A549 (cell line): ENCODE measurements around the gene CXCL14. TPM values are rescaled to one million over a fixed set of nuclear protein-coding genes. Genes with fewer than 3 reads are reported as not detected.

ENCODE experiments used
- ATAC-seq, 2 experiments: fragments of 200-7000 bp in 1 of 2; fragments of >200 bp in 1 of 2; cut with Nextera tagmentation in 1 of 2; cut with Tn5 transposase in 1 of 2; 3 replicates each; pipeline versions ENCODE4 v1.8.0 to v1.9.1; 2018 to 2020; ENCODE audit warnings: mild to moderate bottlenecking in 1 of 2, moderate library complexity in 1 of 2
- CTCF ChIA-PET: fragments of 300-600 bp; sonication (Branson Sonifier 250); formaldehyde crosslinking; extraction: SDS; loops from one replicate; lab custom pipeline; 2021; ENCODE audit warnings: antibody characterized with exemption, inconsistent platforms; lab: Yijun Ruan, JAX
- POLR2A ChIA-PET: fragments of 350-600 bp; formaldehyde crosslinking; extraction: SDS; loops from one replicate; lab custom pipeline; 2021; ENCODE audit warnings: antibody characterized with exemption, inconsistent platforms; lab: Yijun Ruan, JAX
- DNase-seq, 2 experiments: peaks; one replicate each; pipeline versions ENCODE4 v3.0.0 to v3.0.0-alpha.2; 2011 to 2016; ENCODE audit warnings: low read depth in 1 of 2, low spot score in 1 of 2
- FAIRE-seq: peaks from 2 replicates; lab custom pipeline; 2011; peaks lifted over from hg19 to GRCh38; lab: Jason Lieb, UNC
- H3K27ac ChIP-seq, 2 experiments: fragments of >200 bp; sonication (Bioruptor Twin); formaldehyde crosslinking; 3 replicates each; pipeline ENCODE4 v1.5.1; 2016 to 2017
- H3K4me1 ChIP-seq: fragments of >200 bp; sonication (Bioruptor Twin); formaldehyde crosslinking; 3 replicates; pipeline ENCODE4 v1.6.1; 2016
- H3K4me2 ChIP-seq: fragments of >200 bp; sonication (Bioruptor Twin); formaldehyde crosslinking; 3 replicates; pipeline ENCODE4 v1.6.1; 2016
- H3K4me3 ChIP-seq: fragments of >200 bp; sonication (Bioruptor Twin); formaldehyde crosslinking; 3 replicates; pipeline ENCODE4 v1.5.1; 2016
- H3K9me3 ChIP-seq: fragments of >200 bp; sonication (Bioruptor Twin); formaldehyde crosslinking; 3 replicates; pipeline ENCODE4 v1.6.1; 2016
- ATOH8 ChIP-seq: fragments of 250-450 bp; sonication (Bioruptor Pico); IDR thresholded peaks from 2 replicates; pipeline ENCODE4 v1.5.0; 2020; ENCODE audit warnings: low read depth, mild to moderate bottlenecking, moderate library complexity
- BHLHE40 ChIP-seq: IDR thresholded peaks from 2 replicates; pipeline ENCODE4 v1.6.1; 2012; ENCODE audit warnings: low read depth, low read length, inconsistent platforms
- CBX2 ChIP-seq: fragments of 200-600 bp; sonication (generic); IDR thresholded peaks from 2 replicates; pipeline ENCODE4 v1.6.1; 2016; ENCODE audit warnings: low read depth, mild to moderate bottlenecking, borderline replicate concordance
- CHD2 ChIP-seq: fragments of 150-350 bp; IDR thresholded peaks from 2 replicates; pipeline ENCODE4 v1.6.1; 2014; ENCODE audit warnings: low read length; ENCODE audit not compliant: partially characterized antibody
- CTCF ChIP-seq: fragments of >200 bp; sonication (Bioruptor Twin); formaldehyde crosslinking; IDR thresholded peaks from 3 replicates; pipeline ENCODE4 v1.5.1; 2016
- E2F6 ChIP-seq: IDR thresholded peaks from 2 replicates; pipeline ENCODE4 v1.6.1; 2012; ENCODE audit warnings: low read depth, borderline replicate concordance
- EHF ChIP-seq: fragments of 250-450 bp; sonication (Bioruptor Pico); IDR thresholded peaks from 2 replicates; pipeline ENCODE4 v1.5.0; 2020; ENCODE audit warnings: mild to moderate bottlenecking
- EP300 ChIP-seq, 2 experiments: fragments of >200 bp; sonication (Bioruptor Twin); formaldehyde crosslinking; IDR thresholded peaks; 2 replicates in 1 of 2; 3 replicates in 1 of 2; pipeline ENCODE4 v1.6.1; 2016 to 2017
- ESRRA ChIP-seq: fragments of 150-350 bp; IDR thresholded peaks from 2 replicates; pipeline ENCODE4 v1.6.1; 2014; ENCODE audit warnings: mild to moderate bottlenecking, low read length, borderline replicate concordance
- FOSB ChIP-seq: fragments of 250-450 bp; sonication (Bioruptor Pico); IDR thresholded peaks from 2 replicates; pipeline ENCODE4 v1.5.0; 2020; ENCODE audit warnings: mild to moderate bottlenecking, moderate library complexity
- FOXS1 ChIP-seq: fragments of 250-450 bp; sonication (Bioruptor Pico); IDR thresholded peaks from 2 replicates; pipeline ENCODE4 v1.5.0; 2020; ENCODE audit warnings: mild to moderate bottlenecking, moderate library complexity
- HDAC2 ChIP-seq: fragments of 200-600 bp; sonication (generic); IDR thresholded peaks from 2 replicates; pipeline ENCODE4 v1.6.1; 2016
- HEYL ChIP-seq: fragments of 250-450 bp; sonication (Bioruptor Pico); IDR thresholded peaks from 2 replicates; pipeline ENCODE4 v1.8.0; 2021; ENCODE audit warnings: mild to moderate bottlenecking, moderate library complexity
- HOXA7 ChIP-seq: fragments of 250-450 bp; sonication (Bioruptor Pico); IDR thresholded peaks from 2 replicates; pipeline ENCODE4 v1.5.0; 2020; ENCODE audit warnings: mild to moderate bottlenecking, moderate library complexity
- HOXB13 ChIP-seq: fragments of 250-450 bp; sonication (Bioruptor Pico); IDR thresholded peaks from 2 replicates; pipeline ENCODE4 v1.5.0; 2020; ENCODE audit warnings: low read depth, mild to moderate bottlenecking, moderate library complexity
- JUN ChIP-seq, 2 experiments: fragments of >200 bp; sonication (Bioruptor Twin); formaldehyde crosslinking; IDR thresholded peaks; 2 replicates in 1 of 2; 3 replicates in 1 of 2; pipeline ENCODE4 v1.6.1; 2016 to 2017
- KDM1A ChIP-seq: fragments of 200-600 bp; sonication (generic); IDR thresholded peaks from 2 replicates; pipeline ENCODE4 v1.6.1; 2016; ENCODE audit warnings: low read depth, mild to moderate bottlenecking
- MAFK ChIP-seq: fragments of 450-650 bp; IDR thresholded peaks from 2 replicates; pipeline ENCODE4 v1.6.1; 2014; ENCODE audit not compliant: partially characterized antibody
- MAX ChIP-seq: IDR thresholded peaks from 2 replicates; pipeline ENCODE4 v1.6.1; 2012
- NFE2L2 ChIP-seq: fragments of 150-350 bp; conservative IDR thresholded peaks from 2 replicates; pipeline ENCODE4 v1.6.1; 2014; ENCODE audit warnings: low read length
- NPAS2 ChIP-seq: fragments of 250-450 bp; sonication (Bioruptor Pico); IDR thresholded peaks from 2 replicates; pipeline ENCODE4 v1.8.0; 2022; ENCODE audit warnings: mild to moderate bottlenecking, moderate library complexity, borderline replicate concordance
- NR3C1 ChIP-seq: fragments of >200 bp; sonication (Bioruptor Twin); formaldehyde crosslinking; IDR thresholded peaks from 3 replicates; pipeline ENCODE4 v1.6.1; 2017
- RAD21 ChIP-seq, 2 experiments: fragments of >200 bp in 1 of 2; sonication (Bioruptor Twin) in 1 of 2; formaldehyde crosslinking in 1 of 2; IDR thresholded peaks in 1 of 2; conservative IDR thresholded peaks in 1 of 2; 2 replicates in 1 of 2; 3 replicates in 1 of 2; pipeline ENCODE4 v1.6.1; 2012 to 2018; ENCODE audit warnings: inconsistent platforms in 1 of 2
- RCOR1 ChIP-seq: fragments of 150-350 bp; IDR thresholded peaks from 2 replicates; pipeline ENCODE4 v1.6.1; 2014; ENCODE audit warnings: antibody characterized with exemption, low read length, low read depth
- RFX5 ChIP-seq: fragments of 450-650 bp; IDR thresholded peaks from 2 replicates; pipeline ENCODE4 v1.7.1; 2014; ENCODE audit warnings: antibody characterized with exemption, mild to moderate bottlenecking, moderate library complexity
- RNF2 ChIP-seq: fragments of 200-600 bp; sonication (generic); IDR thresholded peaks from 2 replicates; pipeline ENCODE4 v1.6.1; 2016; ENCODE audit warnings: low read depth, mild to moderate bottlenecking, antibody characterized with exemption, moderate library complexity, borderline replicate concordance
- TFCP2L1 ChIP-seq: fragments of 250-450 bp; sonication (Bioruptor Pico); IDR thresholded peaks from 2 replicates; pipeline ENCODE4 v1.5.0; 2021; ENCODE audit warnings: mild to moderate bottlenecking
- TP53 ChIP-seq: fragments of 250-450 bp; sonication (Bioruptor Pico); IDR thresholded peaks from 2 replicates; pipeline ENCODE4 v1.5.0; 2021; ENCODE audit warnings: mild to moderate bottlenecking, moderate library complexity
- USF2 ChIP-seq: fragments of 450-650 bp; IDR thresholded peaks from 2 replicates; pipeline ENCODE4 v1.6.1; 2014; ENCODE audit warnings: antibody characterized with exemption
- ZC3H11A ChIP-seq: fragments of 450-650 bp; IDR thresholded peaks from 2 replicates; pipeline ENCODE4 v1.6.1; 2014; ENCODE audit warnings: antibody characterized with exemption, mild to moderate bottlenecking
- ZSCAN20 ChIP-seq: fragments of 250-450 bp; sonication (Bioruptor Pico); IDR thresholded peaks from 2 replicates; pipeline ENCODE4 v1.8.0; 2022; ENCODE audit warnings: mild to moderate bottlenecking, moderate library complexity
- WGBS: methylation state at CpG from one replicate; pipeline ENCODE4 v1.1.6; 2017; ENCODE audit errors: missing lambda C conversion rate; 5-methylcytosine and 5-hydroxymethylcytosine counted together
- polyA plus RNA-seq, 4 experiments: library from polyadenylated mRNA; depleted of rRNA in 3 of 4; stranded (reverse); fragments of >200 nt; fragmentation: RNase III in 1 of 4; extraction: RNeasy Plus Mini Kit Qiagen cat#74134 plus additional on column Dnase treatment in 1 of 4; gene quantifications; 2 replicates in 3 of 4; 3 replicates in 1 of 4; pipeline ENCODE4 v1.2.3, GENCODE V29; 2011 to 2017

Gene CXCL14
- polyA plus RNA-seq, 2 of the 4 experiments (the other 2 are of a cell fraction) = 0.12 TPM; not detected in 1

- WGBS = 91% methylated on average over 3 of the region's 3 CpGs
- no peak overlapping the region for H3K4me2 ChIP-seq
- no peak overlapping the region for H3K27ac ChIP-seq
- H3K4me1 ChIP-seq = no peaks in the 10 kb centered on the region
- ATAC-seq (no peak), DNase-seq (no peak), FAIRE-seq (no peak)
- no peaks in the 10 kb centered on the region for H3K9me3 ChIP-seq
- TF ChIP-seq FOSB (CRISPR knock-in tag) (no peak), EP300 (IDR thresholded peaks at IDR 0.05) (no peak), CTCF (no peak), NFE2L2 (no peak), NR3C1 (no peak), ZC3H11A (no peak), HEYL (CRISPR knock-in tag) (no peak), ESRRA (no peak), CBX2 (no peak), RFX5 (no peak), ZSCAN20 (CRISPR knock-in tag) (no peak), EHF (no peak), NPAS2 (CRISPR knock-in tag) (no peak), CHD2 (no peak), JUN (IDR thresholded peaks at IDR 0.05) (no peak), HOXA7 (CRISPR knock-in tag) (no peak), TP53 (no peak)
- POLR2A ChIA-PET = no interaction called here
- H3K4me3 ChIP-seq = no peak overlapping the region
- CTCF ChIA-PET = no interaction called here
Observed at GRCh38 chr5:135589152-135589551, 10.4 kb upstream of the CXCL14 start.

GRCh38 chr5:135587721-135588663 lies 9.2 kb upstream of the CXCL14 start:
- FAIRE-seq (no peak), DNase-seq (no peak), ATAC-seq (no peak)
- H3K9me3 ChIP-seq = no peaks in the 10 kb centered on the region
- no peak overlapping the region for H3K4me2 ChIP-seq
- H3K27ac ChIP-seq = no peak overlapping the region
- H3K4me3 ChIP-seq = no peak overlapping the region
- 24% methylated on average over 17 of the region's 17 CpGs for WGBS
- POLR2A ChIA-PET = interaction anchor here (0.6 kb wide), 1 partner anchor 16 kb away, joined by 3 read pairs; no protein-coding TSS in a partner anchor
- CTCF ChIA-PET = interaction anchor here (1.1 to 6.0 kb wide), 4 partner anchors 17 to 122 kb away, joined by 3 to 22 read pairs (median 6); no protein-coding TSS in a partner anchor
- TF ChIP-seq HOXA7 (CRISPR knock-in tag) (no peak), ATOH8 (CRISPR knock-in tag) (no peak), HEYL (CRISPR knock-in tag) (no peak), BHLHE40 (no peak), RAD21 (conservative IDR thresholded peaks at IDR 0.05 in 1 of 2, IDR thresholded peaks at IDR 0.05 in 1 of 2) (no peak), HDAC2 (no peak), RNF2 (no peak), FOXS1 (CRISPR knock-in tag) (no peak), E2F6 (no peak), HOXB13 (no peak), KDM1A (no peak), TFCP2L1 (CRISPR knock-in tag) (no peak), MAX (no peak), RCOR1 (no peak), MAFK (no peak), USF2 (no peak), FOSB (CRISPR knock-in tag) (no peak)
- H3K4me1 ChIP-seq = no peaks in the 10 kb centered on the region
